Uterus (tissue), 2 donors: Measurements from ENCODE around the gene CCL16.

ENCODE experiments used
- CTCF ChIP-seq, 4 experiments: fragments of 200-600 bp in 2 of 4; fragments of 450-650 bp in 2 of 4; sonication (generic) in 2 of 4; IDR thresholded peaks; one replicate each; pipeline ENCODE4 v1.5.1; 2016 to 2019; ENCODE audit warnings: antibody characterized with exemption in 4 of 4, mild to moderate bottlenecking in 2 of 4, moderate library complexity in 1 of 4
- POLR2A ChIP-seq, 2 donors: fragments of 450-650 bp; IDR thresholded peaks; one replicate each; pipeline ENCODE4 v1.6.1; 2016; ENCODE audit warnings: antibody characterized with exemption in 2 of 2, mild to moderate bottlenecking in 1 of 2, moderate library complexity in 1 of 2

DNA sequence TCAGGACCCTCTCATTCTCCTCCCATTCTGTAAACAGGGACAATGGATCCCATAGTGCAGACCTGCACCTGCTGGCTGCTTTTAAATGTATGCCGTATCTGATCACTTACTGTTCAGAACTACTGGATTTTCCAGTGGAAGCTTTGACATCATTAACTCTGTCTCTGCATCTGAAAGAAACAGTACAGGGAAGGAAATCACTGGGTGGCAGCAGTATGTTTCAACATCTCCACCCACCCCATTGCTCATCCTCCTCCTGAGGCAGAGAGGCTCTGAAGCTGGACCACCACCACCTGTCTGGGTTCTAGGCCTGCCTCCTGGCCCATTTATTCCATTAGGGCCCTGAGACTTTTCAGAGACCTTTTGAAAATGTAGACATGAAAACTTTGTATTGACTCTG, 17.5 kb upstream of the CCL16 start:
- TF ChIP-seq CTCF (IDR thresholded peaks at IDR 0.05): no peak
- no peak for TF ChIP-seq POLR2A (IDR thresholded peaks at IDR 0.05)
